Gastrocnemius medialis (tissue), 4 donors: ENCODE data around the gene PRKAG3.

Experiments used
- CTCF ChIP-seq, 5 experiments: fragments of 450-650 bp in 3 of 5; fragments of 200-600 bp in 2 of 5; sonication (generic) in 2 of 5; IDR thresholded peaks in 4 of 5; conservative IDR thresholded peaks in 1 of 5; 1 replicate in 4 of 5; 2 replicates in 1 of 5; pipeline ENCODE4 v1.5.1; 2016 to 2019; ENCODE audit warnings: antibody characterized with exemption in 5 of 5, mild to moderate bottlenecking in 3 of 5, moderate library complexity in 3 of 5
- POLR2A ChIP-seq, 2 donors: fragments of 450-650 bp; IDR thresholded peaks; one replicate each; pipeline ENCODE4 v1.6.1; 2017; ENCODE audit warnings: antibody characterized with exemption in 2 of 2, mild to moderate bottlenecking in 2 of 2, moderate library complexity in 2 of 2

GRCh38 chr2:218875692-218876246 lies 44.2 kb upstream of the PRKAG3 start:
- TF ChIP-seq CTCF (IDR thresholded peaks at IDR 0.05 in 4 of 5, conservative IDR thresholded peaks at IDR 0.05 in 1 of 5): no peak
- no peak for TF ChIP-seq POLR2A (IDR thresholded peaks at IDR 0.05)
